HG03378 (cell line): ENCODE data around the gene AMIGO2.

ENCODE experiments used
- ATAC-seq: cut with Tn5 transposase; IDR thresholded peaks from one replicate; pipeline ENCODE4 v1.9.1; 2021; ENCODE audit warnings: mild to moderate bottlenecking, moderate library complexity; ENCODE audit not compliant: unreplicated experiment

Gene AMIGO2

GRCh38 chr12:47038270-47038748 lies 41.5 kb downstream of the AMIGO2 start:
- ATAC-seq, result no peak

DNA sequence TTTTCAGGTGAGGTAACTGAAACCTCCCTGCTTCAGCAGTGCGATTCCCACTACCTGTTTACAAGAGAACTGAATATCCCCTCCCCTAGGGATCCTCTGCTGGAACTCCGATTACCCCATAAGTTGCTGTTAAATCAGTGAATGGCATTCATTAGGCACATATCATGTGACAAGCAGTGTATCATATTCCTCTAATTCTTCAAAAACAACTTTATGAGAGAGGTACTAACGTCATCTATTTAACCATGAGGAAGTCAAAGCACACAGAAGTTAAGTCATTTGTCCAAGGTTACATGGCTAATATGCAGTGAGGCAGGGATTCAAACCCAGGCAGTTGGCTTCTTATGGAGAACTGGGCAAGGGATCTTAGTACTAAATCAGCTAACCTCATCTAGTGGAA lies 44.3 kb downstream of the AMIGO2 start:
- no peak for ATAC-seq

DNA sequence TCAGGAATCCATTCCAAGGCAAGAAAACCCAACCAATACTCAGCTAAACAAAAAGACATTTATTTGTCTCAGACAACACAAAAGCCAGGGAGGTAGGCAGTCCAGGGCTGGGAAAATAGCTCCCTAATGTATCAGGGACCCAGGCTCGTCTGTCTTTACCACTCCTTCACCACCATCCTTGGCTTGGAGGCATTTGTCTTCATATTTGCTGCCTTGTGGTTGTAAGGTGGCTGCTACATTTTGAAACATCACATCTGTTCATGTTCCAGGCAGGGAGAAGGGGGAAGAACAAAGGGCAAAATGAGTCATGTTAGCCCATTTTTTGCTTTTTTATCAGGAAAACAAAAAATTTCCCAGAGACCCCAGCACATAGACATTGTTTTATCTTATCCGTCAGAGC lies 45.1 kb downstream of the AMIGO2 start:
- ATAC-seq, result no peak

GRCh38 chr12:47033789-47034555 lies 45.8 kb downstream of the AMIGO2 start:
- no peak for ATAC-seq

- no peak for ATAC-seq
Observed at GRCh38 chr12:47033081-47033480, 46.7 kb downstream of the AMIGO2 start.

- peak; percentile 54 for ATAC-seq
Observed at GRCh38 chr12:47032644-47033043, 47.1 kb downstream of the AMIGO2 start.

DNA sequence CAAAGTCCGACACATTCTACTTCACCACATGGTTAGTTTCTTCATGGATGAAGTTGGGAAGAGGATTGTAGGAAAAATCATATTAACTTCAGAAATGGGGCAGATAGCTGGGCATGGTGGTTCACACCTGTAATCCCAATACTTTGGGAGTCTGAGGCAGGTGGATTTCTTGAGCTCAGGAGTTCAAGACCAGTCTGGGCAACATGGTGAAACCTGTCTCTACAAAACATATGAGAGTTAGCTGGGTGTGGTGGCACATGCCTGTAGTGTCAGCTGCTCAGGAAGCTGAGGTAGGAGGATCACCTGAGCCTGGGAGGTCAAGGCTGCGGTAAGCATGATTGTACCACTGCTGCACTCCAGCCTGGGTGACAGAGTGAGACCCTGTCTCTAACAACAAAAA lies 49.9 kb downstream of the AMIGO2 start:
- no peak for ATAC-seq

- ATAC-seq, result no peak
Observed at GRCh38 chr12:47028981-47029708, 50.6 kb downstream of the AMIGO2 start.

DNA sequence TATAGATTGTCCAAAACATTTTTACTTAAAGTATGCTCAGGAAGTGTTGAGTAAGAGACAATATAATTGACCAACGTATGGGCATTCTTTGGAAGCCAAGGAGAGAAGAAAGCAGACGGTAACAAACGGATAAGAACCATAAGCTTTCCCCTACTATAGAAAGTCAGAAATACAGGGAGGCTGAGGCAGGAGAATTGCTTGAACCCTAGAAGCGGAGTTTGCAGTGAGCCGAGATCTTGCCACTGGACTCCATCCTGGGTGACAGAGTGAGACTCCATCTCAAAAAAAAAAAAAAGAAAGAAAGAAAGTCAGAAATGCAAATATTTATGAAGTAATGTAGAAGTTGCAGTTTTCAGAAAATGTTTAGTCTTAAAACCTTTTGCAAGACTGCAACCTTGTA lies 51.6 kb downstream of the AMIGO2 start:
- no peak for ATAC-seq
